ENCODE measurements around the gene ADCY5. TPM values are rescaled to one million over a fixed set of nuclear protein-coding genes. Genes with fewer than 3 reads are reported as not detected.

Gene ADCY5
- polyA plus RNA-seq, 2 of the 4 experiments (the other 2 are of a cell fraction): 0.57 to 0.68 TPM

GRCh38 chr3:123325766-123326256, 123.1 kb downstream of the ADCY5 start:
- FAIRE-seq (no peak), DNase-seq (ENCODE audit: low read depth in 1 of 2, low spot score in 1 of 2) (no peak), ATAC-seq (no peak)
- TF ChIP-seq E2F6 (IDR thresholded peaks at IDR 0.05; ENCODE audit: borderline replicate concordance, low read depth): no peak
- TF ChIP-seq HDAC2 (IDR thresholded peaks at IDR 0.05): no peak
- H3K9me3 ChIP-seq: no peaks in the 10 kb centered on the region
- ChIA-PET CTCF (interaction anchor here (0.7 to 12.1 kb wide), 9 partner anchors 11 to 327 kb away, joined by 3 to 189 read pairs (median 3); no protein-coding TSS in a partner anchor), POLR2A (no interaction called here)
- H3K27ac ChIP-seq: no peak overlapping the region
- no peaks in the 10 kb centered on the region for H3K4me1 ChIP-seq
- H3K4me2 ChIP-seq: no peak overlapping the region
- no peak overlapping the region for H3K4me3 ChIP-seq
- WGBS (ENCODE audit: missing lambda C conversion rate): 57% methylated on average over 8 of the region's 8 CpGs

DNA sequence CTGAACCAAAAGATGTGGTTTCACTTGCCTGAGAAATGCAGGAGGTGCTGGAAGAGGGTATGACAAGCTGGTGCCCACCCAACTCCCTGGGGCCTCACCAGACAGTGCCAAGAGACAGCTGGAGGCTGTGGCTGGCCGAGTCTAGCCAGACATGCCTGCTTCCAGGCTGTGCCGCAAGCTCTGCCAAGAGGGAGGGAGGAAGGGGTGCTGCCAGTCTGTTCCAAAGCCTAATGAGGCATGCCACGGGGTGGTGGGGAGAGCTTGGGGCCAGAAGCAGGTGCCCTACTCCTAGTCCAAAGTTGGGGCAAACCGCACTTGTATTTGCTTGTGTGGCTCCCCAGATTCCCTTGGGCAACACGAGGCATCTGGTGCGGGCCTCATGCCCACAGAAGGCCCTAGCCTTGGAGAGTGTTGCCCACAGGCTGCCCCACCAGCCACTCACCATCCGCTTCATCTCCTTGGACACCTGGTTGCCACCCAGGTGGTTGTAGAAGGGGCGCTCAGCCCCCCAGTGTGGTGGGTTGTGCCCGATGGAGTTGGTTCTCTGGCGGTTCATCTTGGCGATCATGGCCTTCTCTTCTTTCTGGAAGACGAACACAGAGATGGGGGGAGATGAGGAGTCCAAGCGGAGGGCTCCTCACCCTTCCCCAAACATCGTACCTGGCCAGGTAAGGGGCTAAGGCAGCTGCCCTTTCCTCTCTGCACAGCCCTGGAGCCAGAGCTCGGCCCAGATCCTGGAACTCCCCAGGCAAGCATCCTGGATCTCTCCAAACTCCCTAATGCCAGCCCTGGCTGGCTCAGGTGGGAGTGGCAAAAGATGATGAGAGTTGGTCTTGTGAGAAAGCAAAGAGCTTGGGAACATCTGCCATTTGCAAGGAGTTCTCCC, 123.8 kb downstream of the ADCY5 start:
- no peak for FAIRE-seq
- Histone ChIP-seq H3K27ac (no peak overlapping the region), H3K4me1 (no peaks in the 10 kb centered on the region), H3K9me3 (no peaks in the 10 kb centered on the region), H3K4me3 (no peak overlapping the region), H3K4me2 (no peak overlapping the region)
- DNase-seq (ENCODE audit: low read depth in 1 of 2, low spot score in 1 of 2): no peak
- POLR2A ChIA-PET: no interaction called here
- ATAC-seq: no peak
- TF ChIP-seq, protein P1, sequence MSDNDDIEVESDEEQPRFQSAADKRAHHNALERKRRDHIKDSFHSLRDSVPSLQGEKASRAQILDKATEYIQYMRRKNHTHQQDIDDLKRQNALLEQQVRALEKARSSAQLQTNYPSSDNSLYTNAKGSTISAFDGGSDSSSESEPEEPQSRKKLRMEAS (IDR thresholded peaks at IDR 0.05): no peak
- TF ChIP-seq, protein P2, sequence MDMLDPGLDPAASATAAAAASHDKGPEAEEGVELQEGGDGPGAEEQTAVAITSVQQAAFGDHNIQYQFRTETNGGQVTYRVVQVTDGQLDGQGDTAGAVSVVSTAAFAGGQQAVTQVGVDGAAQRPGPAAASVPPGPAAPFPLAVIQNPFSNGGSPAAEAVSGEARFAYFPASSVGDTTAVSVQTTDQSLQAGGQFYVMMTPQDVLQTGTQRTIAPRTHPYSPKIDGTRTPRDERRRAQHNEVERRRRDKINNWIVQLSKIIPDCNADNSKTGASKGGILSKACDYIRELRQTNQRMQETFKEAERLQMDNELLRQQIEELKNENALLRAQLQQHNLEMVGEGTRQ (IDR thresholded peaks at IDR 0.05): no peak
- no peak for TF ChIP-seq KDM5A (IDR thresholded peaks at IDR 0.05)
- CTCF ChIA-PET: interaction anchor here (0.7 to 12.1 kb wide), 4 partner anchors 10 to 235 kb away, joined by 3 to 189 read pairs (median 58); no protein-coding TSS in a partner anchor
- WGBS (ENCODE audit: missing lambda C conversion rate): 51% methylated on average over 14 of the region's 15 CpGs

- TF ChIP-seq FOSL2 (IDR thresholded peaks at IDR 0.05) (no peak), FOSL2 (CRISPR knock-in tag; IDR thresholded peaks at IDR 0.05) (no peak), CEBPB (IDR thresholded peaks at IDR 0.05) (no peak), TFCP2L1 (CRISPR knock-in tag; IDR thresholded peaks at IDR 0.05) (no peak), RFX5 (IDR thresholded peaks at IDR 0.05) (no peak), RARB (CRISPR knock-in tag; IDR thresholded peaks at IDR 0.05) (no peak), CBX2 (IDR thresholded peaks at IDR 0.05; ENCODE audit: borderline replicate concordance, low read depth) (no peak), JUN (IDR thresholded peaks at IDR 0.05) (no peak), POLR2A (IDR thresholded peaks at IDR 0.05; ENCODE audit: low read length) (no peak), ZFP36 (IDR thresholded peaks at IDR 0.05; ENCODE audit: borderline replicate concordance, partially characterized antibody) (no peak), ELK1 (IDR thresholded peaks at IDR 0.05; ENCODE audit: low read depth, low read length) (no peak), ZC3H11A (IDR thresholded peaks at IDR 0.05) (no peak), KDM1A (IDR thresholded peaks at IDR 0.05; ENCODE audit: low read depth) (no peak), ZSCAN20 (CRISPR knock-in tag; IDR thresholded peaks at IDR 0.05) (no peak), HEYL (CRISPR knock-in tag; IDR thresholded peaks at IDR 0.05) (no peak), RNF2 (IDR thresholded peaks at IDR 0.05; ENCODE audit: borderline replicate concordance, low read depth) (no peak), ESRRA (IDR thresholded peaks at IDR 0.05; ENCODE audit: borderline replicate concordance, low read length) (no peak), BHLHE40 (IDR thresholded peaks at IDR 0.05; ENCODE audit: low read depth, low read length) (no peak)
- TF ChIP-seq, protein P2 (IDR thresholded peaks at IDR 0.05): no peak
- Histone ChIP-seq H3K4me3 (no peak overlapping the region), H3K27ac (no peak overlapping the region), H3K9me3 (no peaks in the 10 kb centered on the region), H3K4me1 (no peaks in the 10 kb centered on the region), H3K4me2 (no peak overlapping the region)
- DNase-seq (ENCODE audit: low read depth in 1 of 2, low spot score in 1 of 2) (no peak), ATAC-seq (no peak), FAIRE-seq (no peak)
- CTCF ChIA-PET: interaction anchor here (0.7 to 12.1 kb wide), 6 partner anchors 10 to 931 kb away, joined by 3 to 189 read pairs (median 4); no protein-coding TSS in a partner anchor
- WGBS (ENCODE audit: missing lambda C conversion rate): 4% methylated on average over 1 of the region's 1 CpG
- POLR2A ChIA-PET: no interaction called here
Observed at GRCh38 chr3:123323781-123324180, 125.1 kb downstream of the ADCY5 start.

Data from A549 (cell line).